Stimulated activated naive B cell treated with anti-CD40 and anti-IgM and Interleukin-4, amounts not matched to agents 10 μg/mL and 1 μg/mL and 100 μg/mL, for 72 hours (primary cell): ENCODE measurements around the gene COL19A1.

Experiments
- ATAC-seq, 2 donors: fragments of 150-1000 bp; cut with Tn5 transposase; replicated peaks; 2 replicates each; pipeline ENCODE4 v1.10.0; 2021; ENCODE audit warnings: moderate library complexity in 1 of 2
- DNase-seq: peaks from one replicate; pipeline ENCODE4 v3.0.0; 2021
- H3K27ac Mint-ChIP-seq: one replicate; pipeline ENCODE4 v1.8.0; 2022; ENCODE audit warnings: mild to moderate bottlenecking, mixed read lengths
- H3K27me3 Mint-ChIP-seq, 2 donors: one replicate each; pipeline ENCODE4 v1.8.0; 2022; ENCODE audit warnings: mixed read lengths in 2 of 2
- H3K36me3 Mint-ChIP-seq, 2 donors: one replicate each; pipeline ENCODE4 v1.8.0; 2022; ENCODE audit warnings: mixed read lengths in 2 of 2, mild to moderate bottlenecking in 1 of 2
- H3K4me1 Mint-ChIP-seq, 2 donors: one replicate each; pipeline ENCODE4 v1.8.0; 2022; ENCODE audit warnings: mixed read lengths in 2 of 2, mild to moderate bottlenecking in 1 of 2
- H3K4me3 Mint-ChIP-seq, 2 donors: one replicate each; pipeline ENCODE4 v1.8.0; 2022; ENCODE audit warnings: mild to moderate bottlenecking in 2 of 2, mixed read lengths in 2 of 2, moderate library complexity in 1 of 2
- H3K9me3 Mint-ChIP-seq, 2 donors: one replicate each; pipeline ENCODE4 v1.8.0; 2022; ENCODE audit warnings: mixed read lengths in 2 of 2, mild to moderate bottlenecking in 1 of 2

COL19A1 gene

DNA sequence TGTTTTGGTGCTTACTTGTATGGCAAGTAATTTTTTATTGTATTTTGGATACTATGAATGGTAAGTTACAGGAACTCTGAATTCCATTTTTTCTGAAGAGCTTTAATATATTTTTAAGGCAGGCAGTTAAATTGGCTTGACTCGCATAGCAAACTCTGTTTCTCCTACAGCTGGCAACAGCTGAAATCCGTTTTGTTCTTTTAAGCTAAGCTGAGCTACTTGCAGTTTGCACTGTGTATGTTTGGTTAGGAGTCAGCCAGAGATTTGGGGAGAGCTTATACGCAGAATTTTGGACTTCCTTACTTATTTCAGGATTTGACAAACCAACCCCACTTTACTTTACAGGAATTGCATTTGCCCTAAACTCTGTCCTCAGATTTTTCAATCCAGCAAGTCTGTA is 179.1 kb downstream of the COL19A1 start:
- H3K36me3 Mint-ChIP-seq: peaks cover 15 to 33% of the 10 kb centered on the region in 2 donors
- no peak for ATAC-seq
- no peak overlapping the region for H3K4me3 Mint-ChIP-seq
- no peak for DNase-seq
- H3K9me3 Mint-ChIP-seq: peaks cover 1 to 3% of the 10 kb centered on the region in 2 donors
- H3K4me1 Mint-ChIP-seq: no peaks in the 10 kb centered on the region
- H3K27me3 Mint-ChIP-seq: no peaks in the 10 kb centered on the region
- H3K27ac Mint-ChIP-seq: no peak overlapping the region

DNA sequence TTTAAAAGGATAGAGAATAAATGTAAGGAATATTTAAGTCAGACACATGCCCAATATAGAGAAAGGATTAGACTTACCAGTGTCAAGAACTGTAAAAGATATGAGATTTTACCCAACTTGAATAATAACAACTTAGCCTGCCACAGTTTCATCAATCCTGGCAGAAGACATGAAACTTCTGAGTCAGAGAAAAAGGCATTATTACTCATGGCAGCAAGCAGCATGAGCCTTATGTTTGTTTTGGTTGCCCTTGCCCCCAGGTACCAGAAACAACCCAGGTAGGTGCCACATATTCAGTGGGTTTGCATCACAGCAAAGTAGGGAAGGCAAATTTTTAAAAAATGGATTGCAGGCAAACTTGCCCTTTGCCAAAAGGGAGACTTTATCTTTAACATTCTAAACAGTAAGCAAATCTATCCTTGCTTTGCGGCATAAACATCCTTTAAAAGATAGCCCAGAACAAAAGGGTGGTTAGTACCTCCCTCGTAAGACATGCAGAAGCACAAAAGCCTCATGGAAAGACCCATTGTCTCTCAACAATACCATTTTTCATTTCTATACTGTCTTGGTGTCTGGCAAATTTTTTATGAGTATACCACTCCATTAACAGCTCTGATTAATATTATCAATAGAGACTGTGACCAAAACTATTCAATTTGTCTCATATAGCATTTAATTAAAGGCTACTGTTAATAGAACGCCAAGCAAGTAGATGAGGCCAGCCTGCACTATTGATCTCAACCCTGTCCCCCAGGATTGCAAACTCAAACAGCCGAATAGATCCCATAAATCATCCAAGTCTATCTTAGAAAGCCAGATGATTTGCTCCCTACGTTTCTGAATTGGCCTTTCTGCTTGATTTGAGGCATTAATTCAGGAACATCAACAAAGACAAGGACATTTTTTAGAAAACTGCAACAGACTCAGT is 185.1 kb downstream of the COL19A1 start:
- H3K4me1 Mint-ChIP-seq: no peaks in the 10 kb centered on the region
- H3K36me3 Mint-ChIP-seq: peaks cover 3 to 10% of the 10 kb centered on the region in 2 donors
- H3K4me3 Mint-ChIP-seq: no peak overlapping the region
- H3K27ac Mint-ChIP-seq: no peak overlapping the region
- ATAC-seq: no peak
- DNase-seq: no peak
- H3K9me3 Mint-ChIP-seq: no peaks in the 10 kb centered on the region
- H3K27me3 Mint-ChIP-seq: no peaks in the 10 kb centered on the region

DNA sequence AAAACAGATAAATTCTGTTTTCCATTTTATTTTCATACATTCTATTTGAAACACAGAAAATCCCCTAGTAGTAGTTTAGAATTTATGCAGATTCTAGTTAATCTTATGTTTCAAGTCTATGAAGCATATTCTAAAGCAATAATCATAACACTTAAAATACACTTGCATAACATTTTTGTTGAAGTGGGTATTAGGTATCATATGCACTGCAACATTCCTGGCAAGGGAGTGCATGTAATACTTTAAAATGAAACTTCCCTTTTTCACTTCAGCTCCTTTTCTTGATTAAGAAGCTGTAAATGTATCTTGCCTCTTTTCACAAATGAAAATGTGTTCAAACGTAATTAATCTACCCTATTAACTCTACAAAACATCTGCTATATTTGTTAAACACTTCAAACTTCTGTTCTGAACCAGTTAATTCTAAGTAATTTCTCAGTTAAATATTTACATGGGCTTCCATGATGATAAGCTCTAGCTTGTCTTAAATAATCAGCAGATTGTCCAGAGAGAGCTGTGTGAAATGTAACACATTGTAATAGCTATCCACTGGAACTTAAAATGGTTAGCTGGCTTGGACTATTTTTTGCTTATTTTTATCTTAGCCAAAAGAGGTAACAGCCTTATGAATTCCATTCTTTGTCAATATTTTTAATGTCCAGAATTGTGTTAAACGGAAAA is 192.8 kb downstream of the COL19A1 start:
- no peak overlapping the region for H3K27ac Mint-ChIP-seq
- H3K9me3 Mint-ChIP-seq: peaks cover 0 to 2% of the 10 kb centered on the region in 2 donors
- H3K4me1 Mint-ChIP-seq: peaks cover 2 to 6% of the 10 kb centered on the region in 2 donors

DNA sequence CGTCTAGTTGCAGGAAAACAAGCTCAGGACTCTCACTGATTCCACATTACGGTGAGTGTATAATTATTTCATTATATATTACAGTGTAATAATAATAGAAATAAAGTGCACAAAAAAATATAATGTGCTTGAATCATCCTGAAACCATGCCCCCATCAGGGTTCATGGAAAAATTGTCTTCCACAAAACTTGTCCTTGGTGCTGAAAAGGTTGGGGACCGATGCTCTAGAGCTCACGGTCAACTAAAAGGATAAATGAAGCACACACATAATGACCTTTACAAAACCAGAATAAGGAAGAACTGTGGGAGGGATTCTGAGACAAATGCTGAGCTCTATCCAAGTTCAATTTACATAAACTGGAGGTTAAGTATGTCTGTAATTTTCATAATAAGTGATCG is 194.3 kb downstream of the COL19A1 start:
- no peak overlapping the region for H3K27ac Mint-ChIP-seq

More for the DNA sequence above, 192.8 kb downstream of the COL19A1 start:
- Mint-ChIP-seq H3K36me3 (peaks cover 5 to 29% of the 10 kb centered on the region in 2 donors), H3K27me3 (no peaks in the 10 kb centered on the region), H3K4me3 (no peak overlapping the region)
- DNase-seq (no peak), ATAC-seq (no peak)

DNA sequence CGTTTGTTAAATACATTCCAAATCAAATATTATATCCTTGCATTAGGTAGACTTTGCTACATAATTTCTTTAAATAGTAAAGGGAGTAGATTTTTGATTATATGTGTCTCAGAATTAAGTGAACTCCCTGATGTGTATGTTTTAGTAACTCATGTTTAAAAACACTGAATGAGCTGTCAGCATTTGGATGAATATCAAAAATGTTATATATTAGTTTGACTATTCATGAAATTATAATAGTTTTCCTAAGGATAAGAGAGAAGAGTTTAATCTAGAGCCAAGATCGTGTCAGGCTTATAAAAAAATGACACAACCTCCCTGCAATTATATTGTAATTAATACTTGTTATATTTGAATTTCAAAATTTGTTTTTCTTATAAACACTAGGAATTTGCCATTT is 195.2 kb downstream of the COL19A1 start:
- Mint-ChIP-seq H3K36me3 (peaks cover 3 to 18% of the 10 kb centered on the region in 2 donors), H3K27me3 (no peaks in the 10 kb centered on the region), H3K4me3 (no peak overlapping the region), H3K4me1 (peaks cover 2 to 6% of the 10 kb centered on the region in 2 donors), H3K27ac (no peak overlapping the region), H3K9me3 (peaks cover 0 to 3% of the 10 kb centered on the region in 2 donors)
- DNase-seq (no peak), ATAC-seq (no peak)

More for the DNA sequence above, 194.3 kb downstream of the COL19A1 start:
- Mint-ChIP-seq H3K9me3 (peaks cover 0 to 3% of the 10 kb centered on the region in 2 donors), H3K4me3 (no peak overlapping the region), H3K4me1 (peaks cover 2 to 6% of the 10 kb centered on the region in 2 donors), H3K36me3 (peaks cover 6 to 26% of the 10 kb centered on the region in 2 donors), H3K27me3 (no peaks in the 10 kb centered on the region)
- DNase-seq: no peak
- no peak for ATAC-seq

DNA sequence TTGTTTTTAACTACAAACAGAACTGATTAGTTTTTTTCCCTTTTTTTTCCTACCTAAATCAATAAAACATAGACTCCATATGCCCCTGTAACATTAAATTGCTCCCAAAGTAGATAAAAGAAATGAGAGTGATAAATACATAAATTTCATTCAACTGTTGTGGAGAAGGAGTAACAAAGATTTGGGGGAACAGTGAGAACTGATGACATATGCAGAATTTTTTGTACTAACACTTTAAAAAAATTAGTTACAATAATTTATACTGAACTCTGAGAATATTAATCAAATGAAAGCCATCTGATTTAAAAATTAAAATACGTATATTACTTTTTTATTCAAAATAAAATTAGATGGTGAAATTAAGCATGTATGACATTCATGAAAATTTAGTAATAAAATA is 195.7 kb downstream of the COL19A1 start:
- Mint-ChIP-seq H3K9me3 (peaks cover 0 to 3% of the 10 kb centered on the region in 2 donors), H3K27me3 (no peaks in the 10 kb centered on the region), H3K36me3 (peaks cover 4 to 19% of the 10 kb centered on the region in 2 donors), H3K27ac (no peak overlapping the region), H3K4me1 (peaks cover 2 to 6% of the 10 kb centered on the region in 2 donors), H3K4me3 (no peak overlapping the region)
- ATAC-seq: no peak
- DNase-seq: no peak

DNA sequence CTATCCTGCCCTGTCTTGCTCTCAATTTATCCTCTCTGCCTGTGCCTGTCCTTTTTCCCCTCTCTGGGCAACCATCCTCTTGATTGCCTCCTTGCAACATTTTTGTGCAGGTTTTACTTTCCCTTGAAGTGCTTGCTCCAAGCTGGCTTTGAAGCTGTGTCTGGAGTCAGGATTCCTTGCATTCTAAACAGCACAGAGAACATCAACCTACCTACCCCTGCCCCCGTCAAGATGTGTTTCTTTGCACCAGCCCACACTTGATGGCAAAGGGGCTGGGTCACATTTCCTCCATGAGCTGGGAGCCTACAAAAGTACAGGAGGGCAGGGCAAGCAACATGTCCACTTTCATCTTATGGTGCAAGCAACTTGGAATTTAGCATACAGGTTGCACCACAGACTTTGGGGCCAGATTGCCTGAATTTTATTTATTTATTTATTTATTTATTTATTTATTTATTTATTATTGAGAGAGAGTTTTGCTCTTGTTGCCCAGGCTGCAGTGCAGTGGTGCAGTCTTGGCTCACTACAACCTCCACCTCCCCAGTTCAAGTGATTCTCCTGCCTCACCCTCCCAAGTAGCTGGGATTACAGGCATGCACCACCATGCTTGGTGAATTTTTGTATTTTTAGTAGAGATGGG is 206.3 kb downstream of the COL19A1 start:
- Mint-ChIP-seq H3K27ac (no peak overlapping the region), H3K36me3 (peaks cover 12 to 20% of the 10 kb centered on the region in 2 donors), H3K27me3 (no peaks in the 10 kb centered on the region), H3K4me1 (peaks cover 0 to 5% of the 10 kb centered on the region in 2 donors), H3K9me3 (no peaks in the 10 kb centered on the region), H3K4me3 (no peak overlapping the region)
- no peak for ATAC-seq
- no peak for DNase-seq

DNA sequence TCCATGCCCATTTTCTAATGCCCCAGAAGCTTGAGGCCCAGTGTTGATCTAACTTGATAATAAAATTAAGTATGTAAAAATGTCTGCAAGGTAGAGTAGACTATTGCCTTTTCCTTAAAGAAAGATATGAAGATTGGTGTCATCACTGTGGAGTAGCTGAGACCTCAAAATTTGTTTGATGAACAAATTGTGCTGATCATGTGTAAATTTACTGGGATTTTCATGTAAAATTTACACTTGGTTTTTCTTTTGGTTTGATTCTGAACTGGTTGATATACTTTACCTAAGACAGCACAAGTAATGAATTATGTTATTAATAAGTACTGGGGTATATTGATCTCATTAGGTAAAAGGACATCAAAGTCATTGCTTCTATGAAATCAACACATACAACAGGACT is 207.3 kb downstream of the COL19A1 start:
- no peak overlapping the region for H3K27ac Mint-ChIP-seq
- no peaks in the 10 kb centered on the region for H3K9me3 Mint-ChIP-seq
- no peak for DNase-seq

DNA sequence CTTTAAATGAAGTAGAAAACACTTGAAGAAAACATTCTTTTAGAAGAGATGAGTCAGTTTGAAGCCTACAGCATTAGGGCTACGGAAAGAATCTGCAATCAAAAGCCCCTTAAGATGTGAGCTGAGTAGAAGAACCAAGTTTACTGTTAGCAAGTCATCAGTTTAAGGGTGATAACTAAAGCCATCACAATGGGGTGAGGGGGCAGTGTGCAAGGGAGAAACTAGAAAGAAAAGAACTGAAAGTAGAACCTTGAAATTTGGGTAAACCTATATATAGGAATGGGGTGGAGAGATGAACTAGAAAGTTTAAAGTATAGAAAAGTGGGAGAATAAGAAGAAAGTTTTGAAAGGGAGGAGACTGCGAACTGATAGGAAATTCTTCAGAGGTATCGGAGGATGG is 212.9 kb downstream of the COL19A1 start:
- ATAC-seq: peak in 1 of 2 donors; percentile 41
- DNase-seq: no peak
- H3K36me3 Mint-ChIP-seq: peaks cover 13 to 21% of the 10 kb centered on the region in 2 donors
- no peaks in the 10 kb centered on the region for H3K27me3 Mint-ChIP-seq
- no peak overlapping the region for H3K4me3 Mint-ChIP-seq
- H3K4me1 Mint-ChIP-seq: peaks cover 8 to 13% of the 10 kb centered on the region in 2 donors
- H3K9me3 Mint-ChIP-seq: no peaks in the 10 kb centered on the region
- peak overlapping the region; percentile 42 for H3K27ac Mint-ChIP-seq

More for the DNA sequence above, 207.3 kb downstream of the COL19A1 start:
- H3K4me3 Mint-ChIP-seq: no peak overlapping the region
- peaks cover 15 to 26% of the 10 kb centered on the region in 2 donors for H3K36me3 Mint-ChIP-seq
- H3K27me3 Mint-ChIP-seq: no peaks in the 10 kb centered on the region
- peaks cover 0 to 5% of the 10 kb centered on the region in 2 donors for H3K4me1 Mint-ChIP-seq
- ATAC-seq: no peak

DNA sequence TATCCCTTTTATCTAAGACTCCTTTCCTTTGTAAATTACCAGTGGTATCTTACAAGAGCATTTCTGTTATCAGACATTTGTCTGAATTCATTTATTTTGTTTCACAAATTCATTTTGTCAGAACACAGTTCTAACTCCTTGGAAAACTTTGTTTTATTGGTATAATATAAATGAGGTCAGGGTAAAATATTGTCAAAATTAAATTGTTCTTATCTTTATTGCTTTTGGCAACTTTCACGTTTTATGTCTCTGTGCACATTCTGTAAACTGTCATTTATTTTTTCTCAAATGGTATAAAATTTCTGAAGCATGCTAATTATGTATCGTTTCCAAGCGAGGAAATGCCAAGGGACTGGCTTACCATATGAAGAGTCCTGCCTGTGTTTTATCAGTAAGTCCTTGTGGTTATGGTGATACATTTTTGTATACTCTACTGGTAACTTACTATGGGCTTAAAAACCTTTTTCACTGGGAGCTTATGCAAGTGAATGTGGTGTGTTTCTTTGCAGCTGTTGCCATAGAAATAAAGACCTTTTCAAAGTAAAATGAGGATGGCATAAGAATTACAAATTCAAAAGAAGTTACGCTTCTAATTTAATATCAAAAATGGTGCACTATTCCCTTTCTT is 214.2 kb downstream of the COL19A1 start:
- H3K4me1 Mint-ChIP-seq: peaks cover 8 to 13% of the 10 kb centered on the region in 2 donors
- no peak overlapping the region for H3K27ac Mint-ChIP-seq
- no peaks in the 10 kb centered on the region for H3K27me3 Mint-ChIP-seq
- no peak overlapping the region for H3K4me3 Mint-ChIP-seq
- DNase-seq: no peak
- no peaks in the 10 kb centered on the region for H3K9me3 Mint-ChIP-seq
- H3K36me3 Mint-ChIP-seq: peaks cover 16 to 21% of the 10 kb centered on the region in 2 donors
- ATAC-seq: no peak

DNA sequence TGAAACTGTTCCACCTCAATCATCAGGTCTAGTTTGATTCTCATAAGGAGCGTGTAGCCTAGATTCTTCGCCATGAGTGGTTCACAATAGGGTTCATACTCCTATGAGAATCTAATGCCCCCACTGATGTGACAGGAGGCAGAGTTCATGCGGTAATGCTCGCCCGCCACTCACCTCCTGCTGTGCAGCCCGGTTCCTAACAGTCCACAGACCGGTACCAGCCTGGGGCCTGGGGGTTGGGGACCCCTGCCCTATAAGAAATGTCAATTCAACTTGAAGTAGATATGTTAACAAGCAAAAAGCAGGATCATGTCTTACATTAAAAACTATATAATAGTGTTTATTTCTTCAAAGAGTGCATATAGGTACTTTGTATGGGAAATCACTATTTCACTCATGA is 216.5 kb downstream of the COL19A1 start:
- DNase-seq (no peak), ATAC-seq (no peak)
- no peak overlapping the region for H3K27ac Mint-ChIP-seq
- H3K4me1 Mint-ChIP-seq: peaks cover 10 to 13% of the 10 kb centered on the region in 2 donors
- H3K4me3 Mint-ChIP-seq: no peak overlapping the region
- H3K36me3 Mint-ChIP-seq: peaks cover 14 to 24% of the 10 kb centered on the region in 2 donors
- H3K9me3 Mint-ChIP-seq: no peaks in the 10 kb centered on the region
- no peaks in the 10 kb centered on the region for H3K27me3 Mint-ChIP-seq

DNA sequence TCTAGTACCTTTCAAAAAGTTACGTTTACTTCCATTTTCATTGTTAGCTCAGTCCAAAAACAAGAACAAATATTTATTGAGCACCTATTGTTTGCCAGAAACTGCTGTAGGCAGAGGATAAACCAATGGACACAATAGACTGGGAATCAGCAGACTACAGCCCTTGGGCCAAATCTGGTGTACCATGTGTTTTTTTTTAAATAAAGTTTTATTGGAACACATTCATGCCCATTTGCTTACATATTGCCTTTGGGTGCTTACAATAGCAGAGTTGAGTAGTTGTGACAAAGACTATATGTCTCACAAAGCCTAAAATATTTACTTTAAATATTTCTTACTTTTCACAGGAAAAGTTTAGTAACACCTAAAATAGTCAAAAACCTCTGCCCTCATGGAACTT is 220.4 kb downstream of the COL19A1 start:
- DNase-seq: no peak
- Mint-ChIP-seq H3K27ac (no peak overlapping the region), H3K9me3 (no peaks in the 10 kb centered on the region), H3K27me3 (no peaks in the 10 kb centered on the region), H3K36me3 (peaks cover 3 to 9% of the 10 kb centered on the region in 2 donors), H3K4me3 (no peak overlapping the region), H3K4me1 (peaks cover 0 to 6% of the 10 kb centered on the region in 2 donors)
- ATAC-seq: no peak

DNA sequence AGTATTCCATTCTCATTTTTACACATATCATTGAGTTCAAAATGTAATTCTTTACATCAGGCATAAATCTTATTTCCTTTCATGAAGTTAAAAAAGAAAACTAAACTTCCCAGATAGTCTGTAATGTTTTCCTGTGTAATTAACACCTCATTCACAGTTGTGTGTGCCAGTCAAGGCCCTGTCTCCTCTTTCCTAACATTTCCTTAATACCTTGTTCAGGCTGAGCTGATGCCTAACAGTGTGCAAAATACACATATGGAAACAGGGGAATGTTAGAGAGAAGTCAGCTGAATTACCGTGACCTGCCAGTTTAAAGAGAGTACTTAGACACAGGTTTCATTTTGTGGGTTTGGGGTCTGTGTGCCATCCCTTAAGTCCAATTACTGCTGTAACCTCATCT is 227.8 kb downstream of the COL19A1 start:
- no peak overlapping the region for H3K4me3 Mint-ChIP-seq
- H3K36me3 Mint-ChIP-seq: peaks cover 18% of the 10 kb centered on the region in 2 donors
- no peak overlapping the region for H3K27ac Mint-ChIP-seq
- DNase-seq (no peak), ATAC-seq (no peak)
- peaks cover 0 to 8% of the 10 kb centered on the region in 2 donors for H3K4me1 Mint-ChIP-seq
- no peaks in the 10 kb centered on the region for H3K27me3 Mint-ChIP-seq
- no peaks in the 10 kb centered on the region for H3K9me3 Mint-ChIP-seq

DNA sequence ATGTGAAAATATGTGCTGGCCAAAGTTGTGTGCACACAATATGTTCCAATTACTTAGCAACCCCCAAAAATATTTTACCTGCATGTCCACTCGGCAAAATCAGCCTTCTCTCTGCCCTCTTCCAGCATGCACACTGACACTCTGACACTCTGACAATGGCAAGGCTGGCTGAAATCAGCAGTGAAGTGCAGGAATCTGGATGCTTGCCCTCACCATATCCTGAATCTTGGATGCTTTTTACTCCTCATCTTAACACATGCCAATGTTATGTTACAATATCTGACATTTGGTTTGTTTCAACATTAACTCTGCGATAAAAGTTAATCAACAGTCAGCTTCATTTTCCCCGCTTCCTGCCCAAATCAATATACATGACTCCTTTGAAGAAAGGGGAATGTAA is 233.4 kb downstream of the COL19A1 start:
- Mint-ChIP-seq H3K4me3 (no peak overlapping the region), H3K36me3 (peaks cover 26 to 33% of the 10 kb centered on the region in 2 donors), H3K27ac (no peak overlapping the region), H3K4me1 (peaks cover 0 to 3% of the 10 kb centered on the region in 2 donors), H3K9me3 (peaks cover 4 to 5% of the 10 kb centered on the region in 2 donors), H3K27me3 (no peaks in the 10 kb centered on the region)
- ATAC-seq (no peak), DNase-seq (no peak)
